Right atrium auricular region (tissue), 2 donors: ENCODE measurements around the gene MYCL. TPM values are rescaled to one million over a fixed set of nuclear protein-coding genes. Genes with fewer than 3 reads are reported as not detected.
A peak's percentile ranks its signal among the peaks of the same experiment; 100 is the strongest.

Experiments used
- DNase-seq: peaks from one replicate; pipeline ENCODE4 v3.0.0-alpha.2; 2019; ENCODE audit warnings: low spot score
- H3K27ac ChIP-seq, 2 donors: fragments of 200-600 bp; sonication (generic); 1 replicate in 1 of 2; 2 replicates in 1 of 2; pipeline ENCODE4 v1.5.1; 2016 to 2019
- H3K27me3 ChIP-seq, 2 donors: fragments of 200-600 bp; sonication (generic); one replicate each; pipeline versions ENCODE4 v1.5.1 to v1.6.0; 2017 to 2019
- H3K36me3 ChIP-seq: fragments of 200-600 bp; sonication (generic); one replicate; pipeline ENCODE4 v1.5.1; 2016
- H3K4me1 ChIP-seq, 2 donors: fragments of 200-600 bp; sonication (generic); one replicate each; pipeline versions ENCODE4 v1.5.1 to v1.6.0; 2017 to 2019
- H3K4me3 ChIP-seq, 2 donors: fragments of 200-600 bp; sonication (generic); 1 replicate in 1 of 2; 2 replicates in 1 of 2; pipeline ENCODE4 v1.5.1; 2017 to 2019; ENCODE audit warnings: mild to moderate bottlenecking in 1 of 2, moderate library complexity in 1 of 2
- H3K9me3 ChIP-seq, 2 donors: fragments of 200-600 bp; sonication (generic); one replicate each; pipeline ENCODE4 v1.5.1; 2019
- total RNA-seq, 2 donors: library from RNA; depleted of rRNA; stranded (reverse); fragments of >200 nt; gene quantifications; one replicate each; pipeline ENCODE4 v1.1.0, GENCODE V29; 2016
- TF ChIP-seq, protein P1 (sequence below), 2 donors: fragments of 200-600 bp; sonication (generic); IDR thresholded peaks; one replicate each; pipeline ENCODE4 v1.5.1; 2019; ENCODE audit warnings: antibody characterized with exemption in 2 of 2

MYCL gene
- total RNA-seq, 2 donors from 2014 or later: 0.70 to 1.3 TPM

- TF ChIP-seq, protein P1, sequence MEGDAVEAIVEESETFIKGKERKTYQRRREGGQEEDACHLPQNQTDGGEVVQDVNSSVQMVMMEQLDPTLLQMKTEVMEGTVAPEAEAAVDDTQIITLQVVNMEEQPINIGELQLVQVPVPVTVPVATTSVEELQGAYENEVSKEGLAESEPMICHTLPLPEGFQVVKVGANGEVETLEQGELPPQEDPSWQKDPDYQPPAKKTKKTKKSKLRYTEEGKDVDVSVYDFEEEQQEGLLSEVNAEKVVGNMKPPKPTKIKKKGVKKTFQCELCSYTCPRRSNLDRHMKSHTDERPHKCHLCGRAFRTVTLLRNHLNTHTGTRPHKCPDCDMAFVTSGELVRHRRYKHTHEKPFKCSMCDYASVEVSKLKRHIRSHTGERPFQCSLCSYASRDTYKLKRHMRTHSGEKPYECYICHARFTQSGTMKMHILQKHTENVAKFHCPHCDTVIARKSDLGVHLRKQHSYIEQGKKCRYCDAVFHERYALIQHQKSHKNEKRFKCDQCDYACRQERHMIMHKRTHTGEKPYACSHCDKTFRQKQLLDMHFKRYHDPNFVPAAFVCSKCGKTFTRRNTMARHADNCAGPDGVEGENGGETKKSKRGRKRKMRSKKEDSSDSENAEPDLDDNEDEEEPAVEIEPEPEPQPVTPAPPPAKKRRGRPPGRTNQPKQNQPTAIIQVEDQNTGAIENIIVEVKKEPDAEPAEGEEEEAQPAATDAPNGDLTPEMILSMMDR (IDR thresholded peaks at IDR 0.05): no peak
- Histone ChIP-seq H3K36me3 (no peaks in the 10 kb centered on the region), H3K27me3 (no peaks in the 10 kb centered on the region), H3K4me1 (no peaks in the 10 kb centered on the region), H3K4me3 (no peak overlapping the region), H3K9me3 (no peaks in the 10 kb centered on the region), H3K27ac (peak overlapping the region in 1 of 2 donors; percentile 56)
- DNase-seq: peak; percentile 90
These were observed 32.5 kb upstream of the MYCL start for GRCh38 chr1:39933956-39934941.

- peaks cover 0 to 12% of the 10 kb centered on the region in 2 donors for H3K4me1 ChIP-seq
- TF ChIP-seq, protein P1 (IDR thresholded peaks at IDR 0.05): no peak
- DNase-seq: no peak
- no peaks in the 10 kb centered on the region for H3K36me3 ChIP-seq
- H3K9me3 ChIP-seq: no peaks in the 10 kb centered on the region
- H3K4me3 ChIP-seq: no peak overlapping the region
- no peak overlapping the region for H3K27ac ChIP-seq
- H3K27me3 ChIP-seq: no peaks in the 10 kb centered on the region
These were observed 27.3 kb upstream of the MYCL start for GRCh38 chr1:39928809-39929587.

DNA sequence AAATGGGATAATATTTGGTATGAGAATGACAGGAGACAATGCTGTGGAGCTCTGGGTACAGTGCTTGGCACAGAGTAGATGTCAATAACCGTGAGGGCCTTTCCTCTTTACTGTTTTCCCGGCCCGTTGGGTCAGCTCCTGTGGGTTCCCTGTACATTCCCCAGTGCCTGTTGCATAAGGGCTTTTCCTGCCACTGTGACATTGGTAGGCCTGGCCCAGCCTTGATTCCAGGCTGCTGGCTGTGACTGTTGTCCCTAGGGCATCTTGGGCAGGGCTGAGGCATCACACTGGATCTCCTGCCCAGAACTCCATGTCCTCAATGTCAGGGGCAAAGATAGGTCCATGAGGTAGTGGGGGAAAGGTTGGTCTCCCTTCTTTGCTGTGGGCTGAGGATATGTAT is 25.8 kb upstream of the MYCL start:
- no peaks in the 10 kb centered on the region for H3K27me3 ChIP-seq
- peaks cover 0 to 12% of the 10 kb centered on the region in 2 donors for H3K4me1 ChIP-seq
- H3K4me3 ChIP-seq: no peak overlapping the region
- DNase-seq: no peak
- H3K36me3 ChIP-seq: no peaks in the 10 kb centered on the region
- TF ChIP-seq, protein P1 (IDR thresholded peaks at IDR 0.05): no peak
- H3K27ac ChIP-seq: no peak overlapping the region
- H3K9me3 ChIP-seq: no peaks in the 10 kb centered on the region

- H3K9me3 ChIP-seq: no peaks in the 10 kb centered on the region
- H3K36me3 ChIP-seq: no peaks in the 10 kb centered on the region
- no peak overlapping the region for H3K27ac ChIP-seq
- DNase-seq: no peak
- TF ChIP-seq, protein P1 (IDR thresholded peaks at IDR 0.05): no peak
- H3K4me1 ChIP-seq: peaks cover 0 to 12% of the 10 kb centered on the region in 2 donors
- no peak overlapping the region for H3K4me3 ChIP-seq
- no peaks in the 10 kb centered on the region for H3K27me3 ChIP-seq
These were observed 25.1 kb upstream of the MYCL start for GRCh38 chr1:39926820-39927219.

DNA sequence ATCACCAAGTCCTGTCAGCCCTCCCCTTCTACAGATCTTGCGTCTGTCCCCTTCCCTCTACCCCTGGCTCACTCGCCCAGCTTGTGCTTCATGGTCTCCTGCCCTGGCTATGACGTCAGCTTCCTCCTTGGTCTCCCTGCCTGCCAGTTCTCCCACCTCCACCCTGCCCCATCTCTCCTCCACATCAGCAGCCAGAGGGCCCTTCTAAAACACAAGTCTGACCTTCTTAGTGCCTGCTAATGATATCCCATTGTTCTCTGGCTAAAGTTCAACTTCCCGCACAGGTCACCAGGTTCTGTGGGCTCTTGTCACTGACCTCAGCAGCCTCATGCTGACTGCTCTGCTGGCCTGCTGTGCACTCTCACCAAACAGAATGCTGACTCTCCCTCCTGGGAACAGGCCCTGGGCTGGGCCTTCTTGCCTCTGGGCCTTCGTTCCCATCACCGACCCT is 24.7 kb upstream of the MYCL start:
- Histone ChIP-seq H3K9me3 (no peaks in the 10 kb centered on the region), H3K4me3 (no peak overlapping the region), H3K4me1 (peaks cover 0 to 12% of the 10 kb centered on the region in 2 donors), H3K36me3 (no peaks in the 10 kb centered on the region), H3K27me3 (no peaks in the 10 kb centered on the region), H3K27ac (no peak overlapping the region)
- DNase-seq: no peak
- TF ChIP-seq, protein P1 (IDR thresholded peaks at IDR 0.05): no peak
